ENCODE measurements around the gene MRTO4.
"Not testable (repeated sequence)": the region's sequence is repeated elsewhere in the genome, so short reads cannot be mapped to it uniquely, and the experiment has no call there.

The MRTO4 gene

GRCh38 chr1:19222979-19223824 is 28.4 kb upstream of the MRTO4 start:
- DNase-seq (ENCODE audit: extremely low read depth in 1 of 2, low read depth in 1 of 2), result no peak

GRCh38 chr1:19229229-19229628 is 22.4 kb upstream of the MRTO4 start:
- DNase-seq (ENCODE audit: extremely low read depth in 1 of 2, low read depth in 1 of 2), result no peak

GRCh38 chr1:19229828-19230325 is 21.7 kb upstream of the MRTO4 start:
- DNase-seq (ENCODE audit: extremely low read depth in 1 of 2, low read depth in 1 of 2), result no peak

- DNase-seq (ENCODE audit: extremely low read depth in 1 of 2, low read depth in 1 of 2), result not testable (repeated sequence)
These were observed 19.7 kb upstream of the MRTO4 start for GRCh38 chr1:19231736-19232523.

- no peak for DNase-seq (ENCODE audit: extremely low read depth in 1 of 2, low read depth in 1 of 2)
These were observed 19.1 kb upstream of the MRTO4 start for GRCh38 chr1:19232524-19232846.

- DNase-seq (ENCODE audit: extremely low read depth in 1 of 2, low read depth in 1 of 2), result no peak
These were observed 17.4 kb upstream of the MRTO4 start for GRCh38 chr1:19234224-19234623.

- DNase-seq (ENCODE audit: extremely low read depth in 1 of 2, low read depth in 1 of 2), result no peak
These were observed 11.7 kb upstream of the MRTO4 start for GRCh38 chr1:19239876-19240275.

GRCh38 chr1:19240673-19241538 is 10.7 kb upstream of the MRTO4 start:
- DNase-seq (ENCODE audit: extremely low read depth in 1 of 2, low read depth in 1 of 2), result peak; percentile 33 to 57

GRCh38 chr1:19250629-19251304 is 838 bp upstream of the MRTO4 start:
- no peak for DNase-seq (ENCODE audit: extremely low read depth in 1 of 2, low read depth in 1 of 2)

- no peak for DNase-seq (ENCODE audit: extremely low read depth in 1 of 2, low read depth in 1 of 2)
These were observed 2.8 kb downstream of the MRTO4 start for GRCh38 chr1:19254416-19254815.

- no peak for DNase-seq (ENCODE audit: extremely low read depth in 1 of 2, low read depth in 1 of 2)
These were observed 3.7 kb downstream of the MRTO4 start for GRCh38 chr1:19255288-19255687.

- not testable (repeated sequence) for DNase-seq (ENCODE audit: extremely low read depth in 1 of 2, low read depth in 1 of 2)
These were observed 4.7 kb downstream of the MRTO4 start for GRCh38 chr1:19256301-19256700.

- DNase-seq (ENCODE audit: extremely low read depth in 1 of 2, low read depth in 1 of 2), result no peak
These were observed 5.7 kb downstream of the MRTO4 start for GRCh38 chr1:19257178-19257914.

- no peak for DNase-seq (ENCODE audit: extremely low read depth in 1 of 2, low read depth in 1 of 2)
These were observed 6.7 kb downstream of the MRTO4 start for GRCh38 chr1:19258353-19258752.

GRCh38 chr1:19260211-19261138 is 8.9 kb downstream of the MRTO4 start:
- DNase-seq (ENCODE audit: extremely low read depth in 1 of 2, low read depth in 1 of 2), result no peak

GRCh38 chr1:19262047-19262446 is 10.4 kb downstream of the MRTO4 start:
- no peak for DNase-seq (ENCODE audit: extremely low read depth in 1 of 2, low read depth in 1 of 2)

- no peak for DNase-seq (ENCODE audit: extremely low read depth in 1 of 2, low read depth in 1 of 2)
These were observed 11.1 kb downstream of the MRTO4 start for GRCh38 chr1:19262744-19263143.

- DNase-seq (ENCODE audit: extremely low read depth in 1 of 2, low read depth in 1 of 2), result no peak
These were observed 16.8 kb downstream of the MRTO4 start for GRCh38 chr1:19268445-19268844.

All from activated CD8-positive, alpha-beta memory T cell treated with anti-CD3 and anti-CD28 coated beads for 1 hour (primary cell).